Coronary artery (tissue), 2 donors: ENCODE measurements around the gene TMPRSS4.

Experiments used
- DNase-seq: peaks from one replicate; pipeline ENCODE4 v3.0.0-alpha.2; 2017; ENCODE audit warnings: low spot score
- H3K27ac ChIP-seq, 2 donors: fragments of 200-600 bp; sonication (generic); one replicate each; pipeline ENCODE4 v1.5.1; 2016 to 2019
- H3K4me3 ChIP-seq: fragments of 200-600 bp; sonication (generic); 2 replicates; pipeline ENCODE4 v1.5.1; 2016; ENCODE audit warnings: mild to moderate bottlenecking, moderate library complexity
- CTCF ChIP-seq: fragments of 200-600 bp; sonication (generic); IDR thresholded peaks from one replicate; pipeline ENCODE4 v1.5.1; 2019; ENCODE audit warnings: antibody characterized with exemption

Gene TMPRSS4

GRCh38 chr11:118163494-118163893, 86.6 kb downstream of the TMPRSS4 start:
- Histone ChIP-seq H3K4me3 (no peak overlapping the region), H3K27ac (no peak overlapping the region)
- TF ChIP-seq CTCF: no peak
- no peak for DNase-seq

- no peak overlapping the region for H3K27ac ChIP-seq
- no peak for DNase-seq
- TF ChIP-seq CTCF: no peak
- H3K4me3 ChIP-seq: no peak overlapping the region
Measured at GRCh38 chr11:118164885-118165284, 88.0 kb downstream of the TMPRSS4 start.

- TF ChIP-seq CTCF: no peak
Measured at GRCh38 chr11:118166641-118167040, 89.8 kb downstream of the TMPRSS4 start.

GRCh38 chr11:118167253-118167652, 90.4 kb downstream of the TMPRSS4 start:
- H3K4me3 ChIP-seq: no peak overlapping the region
- no peak overlapping the region for H3K27ac ChIP-seq
- DNase-seq: no peak
- no peak for TF ChIP-seq CTCF

More at GRCh38 chr11:118166641-118167040, 89.8 kb downstream of the TMPRSS4 start:
- Histone ChIP-seq H3K4me3 (no peak overlapping the region), H3K27ac (no peak overlapping the region)
- no peak for DNase-seq

- Histone ChIP-seq H3K4me3 (no peak overlapping the region), H3K27ac (no peak overlapping the region)
- DNase-seq: no peak
- no peak for TF ChIP-seq CTCF
Measured at GRCh38 chr11:118167906-118168305, 91.0 kb downstream of the TMPRSS4 start.

- no peak for TF ChIP-seq CTCF
- H3K4me3 ChIP-seq: no peak overlapping the region
- no peak for DNase-seq
- no peak overlapping the region for H3K27ac ChIP-seq
Measured at GRCh38 chr11:118168316-118168715, 91.4 kb downstream of the TMPRSS4 start.

- TF ChIP-seq CTCF: no peak
- Histone ChIP-seq H3K27ac (no peak overlapping the region), H3K4me3 (no peak overlapping the region)
- DNase-seq: no peak
Measured at GRCh38 chr11:118168751-118169150, 91.9 kb downstream of the TMPRSS4 start.
